Right kidney (tissue), 9 donors: Measurements from ENCODE around the gene SOCS1.
"Not testable (repeated sequence)": the region's sequence is repeated elsewhere in the genome, so short reads cannot be mapped to it uniquely, and the experiment has no call there.

Source experiments
- DNase-seq: peaks from one replicate; pipeline ENCODE4 v3.0.0-alpha.2; 2016
- long read RNA-seq, 8 donors: transcript quantifications; one replicate each; lab custom pipeline, GENCODE V29; 2026

The SOCS1 gene
- long read RNA-seq, donor 1, transcript SOCS1-201 (2 exons, 1,225 nt), result major isoform, 7 of 13 reads
- long read RNA-seq, donor 1, transcript SOCS1-202 (1 exons, 1,784 nt), result minor isoform, 6 of 13 reads
- long read RNA-seq, donor 1, partial matches to known transcripts, result 0 of 13 reads
- long read RNA-seq, donor 1, other reads (novel, unspliced or antisense), result 0 of 13 reads
- long read RNA-seq, donor 2, partial matches to known transcripts, result 0 of 4 reads
- long read RNA-seq, donor 2, other reads (novel, unspliced or antisense), result 0 of 4 reads
- long read RNA-seq, donor 3, partial matches to known transcripts, result 0 of 6 reads
- long read RNA-seq, donor 3, other reads (novel, unspliced or antisense), result 0 of 6 reads
- long read RNA-seq, donor 4, transcript SOCS1-201 (2 exons, 1,225 nt), result major isoform, 9 of 11 reads
- long read RNA-seq, donor 4, partial matches to known transcripts, result 0 of 11 reads
- long read RNA-seq, donor 4, other reads (novel, unspliced or antisense), result 0 of 11 reads
- long read RNA-seq, donor 5, transcript SOCS1-201 (2 exons, 1,225 nt), result major isoform, 8 of 10 reads
- long read RNA-seq, donor 5, partial matches to known transcripts, result 0 of 10 reads
- long read RNA-seq, donor 5, other reads (novel, unspliced or antisense), result 0 of 10 reads
- long read RNA-seq, donor 6, transcript SOCS1-201 (2 exons, 1,225 nt), result major isoform, 7 of 10 reads
- long read RNA-seq, donor 6, partial matches to known transcripts, result 0 of 10 reads
- long read RNA-seq, donor 6, other reads (novel, unspliced or antisense), result 0 of 10 reads
- long read RNA-seq, donor 7, result 0 reads
- long read RNA-seq, donor 8, transcript SOCS1-202 (1 exons, 1,784 nt), result minor isoform, 5 of 15 reads
- long read RNA-seq, donor 8, transcript SOCS1-201 (2 exons, 1,225 nt), result major isoform, 10 of 15 reads
- long read RNA-seq, donor 8, partial matches to known transcripts, result 0 of 15 reads
- long read RNA-seq, donor 8, other reads (novel, unspliced or antisense), result 0 of 15 reads

- DNase-seq, result peak; percentile 96
These were observed at the start of gene SOCS1 for GRCh38 chr16:11255737-11256660. Gene SOCS1 (minus strand): TSS chr16:11256204. CDS start chr16:11255478, 726 bp downstream.

- DNase-seq, result peak; percentile 47
These were observed 47.6 kb upstream of the SOCS1 start for GRCh38 chr16:11303405-11304138.

GRCh38 chr16:11302977-11303376 is 47.0 kb upstream of the SOCS1 start:
- DNase-seq, result peak; percentile 37

- no peak for DNase-seq
These were observed 45.9 kb upstream of the SOCS1 start for GRCh38 chr16:11301645-11302501.

- no peak for DNase-seq
These were observed 44.5 kb upstream of the SOCS1 start for GRCh38 chr16:11300560-11300892.

- no peak for DNase-seq
These were observed 44.0 kb upstream of the SOCS1 start for GRCh38 chr16:11299865-11300559.

- not testable (repeated sequence) for DNase-seq
These were observed 43.0 kb upstream of the SOCS1 start for GRCh38 chr16:11298950-11299547.

- no peak for DNase-seq
These were observed 42.3 kb upstream of the SOCS1 start for GRCh38 chr16:11298143-11298900.

- peak; percentile 70 for DNase-seq
These were observed 41.6 kb upstream of the SOCS1 start for GRCh38 chr16:11297492-11298142.

- peak; percentile 56 for DNase-seq
These were observed 40.9 kb upstream of the SOCS1 start for GRCh38 chr16:11296706-11297491.

GRCh38 chr16:11296351-11296705 is 40.3 kb upstream of the SOCS1 start:
- no peak for DNase-seq

- no peak for DNase-seq
These were observed 39.7 kb upstream of the SOCS1 start for GRCh38 chr16:11295672-11296071.

GRCh38 chr16:11292076-11292748 is 36.2 kb upstream of the SOCS1 start:
- no peak for DNase-seq

- DNase-seq, result peak; percentile 55
These were observed 35.2 kb upstream of the SOCS1 start for GRCh38 chr16:11291091-11291703.

GRCh38 chr16:11290102-11290893 is 34.3 kb upstream of the SOCS1 start:
- DNase-seq, result no peak
